Stimulated activated CD4-positive, alpha-beta T cell treated with anti-CD3 and anti-CD28 coated beads, TNF-alpha, amount 100 ng/mL, for 1 hour (primary cell): Measurements from ENCODE around the gene FBXW7.

Source experiments
- DNase-seq, 3 donors: peaks; one replicate each; pipeline ENCODE4 v3.0.0-alpha.2; 2020; ENCODE audit warnings: low read depth in 3 of 3, low spot score in 1 of 3

FBXW7 gene

DNA sequence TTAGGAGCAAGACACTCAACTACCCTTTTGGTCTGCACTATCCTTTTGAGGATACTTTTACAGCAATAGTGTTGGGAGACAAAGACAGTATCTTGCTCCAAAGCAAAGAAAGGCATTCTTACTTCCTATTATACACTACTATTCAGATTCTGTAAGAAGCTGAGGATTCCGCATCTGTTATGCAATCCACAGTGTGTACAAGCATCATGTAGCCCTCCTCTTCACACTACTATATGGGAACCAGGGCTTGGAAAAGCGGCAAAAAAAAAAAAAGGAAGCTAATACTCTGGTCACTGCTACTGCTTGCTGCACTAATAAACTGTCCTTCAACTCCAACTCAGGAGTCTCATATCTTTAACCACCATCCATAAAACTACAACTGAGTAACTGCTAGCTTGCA lies 59.1 kb downstream of the FBXW7 start:
- DNase-seq = no peak

DNA sequence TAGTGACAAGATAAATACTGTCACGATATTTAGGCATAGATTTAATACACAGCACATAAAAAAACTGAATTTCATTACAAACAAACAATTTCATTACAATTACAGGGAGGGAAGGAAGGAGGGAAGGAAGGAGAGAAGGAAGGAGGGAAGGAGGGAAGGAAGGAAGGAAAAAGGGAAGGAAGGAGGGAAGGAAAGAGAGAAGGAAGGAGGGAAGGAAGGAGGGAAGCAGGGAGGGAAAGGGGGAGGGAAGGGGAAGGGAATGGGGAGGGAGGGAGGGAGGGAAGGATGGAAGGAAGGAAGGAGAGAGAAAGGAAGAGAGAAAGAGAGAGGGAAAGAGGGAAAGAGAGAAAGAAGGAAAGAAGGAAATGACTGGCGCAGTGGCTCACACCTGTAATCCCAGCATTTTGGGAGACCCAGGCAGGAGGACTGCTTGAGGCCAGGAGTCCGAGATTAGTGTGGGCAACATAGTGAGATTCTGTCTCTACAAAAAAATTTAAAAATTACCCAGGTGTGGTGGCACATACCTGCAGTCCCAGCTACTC lies 64.6 kb downstream of the FBXW7 start:
- DNase-seq = no peak

DNA sequence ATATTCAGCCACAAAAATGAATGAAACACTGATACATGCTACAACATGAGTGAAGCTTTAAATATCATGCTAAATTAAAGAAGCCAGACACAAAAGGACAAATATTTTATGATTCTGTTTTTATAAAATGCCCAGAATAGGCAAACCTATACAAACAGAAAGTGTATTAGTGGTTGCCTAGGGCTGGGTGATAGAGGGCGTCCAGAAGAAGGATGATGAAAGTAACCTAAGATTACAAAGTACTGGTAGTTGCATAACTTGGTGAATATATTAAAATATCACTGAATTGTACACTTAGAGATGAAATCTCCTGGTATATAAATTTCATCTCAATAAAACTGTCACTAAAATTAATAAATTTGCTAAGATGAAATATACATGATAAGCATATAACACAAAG lies 67.5 kb downstream of the FBXW7 start:
- DNase-seq = no peak

DNA sequence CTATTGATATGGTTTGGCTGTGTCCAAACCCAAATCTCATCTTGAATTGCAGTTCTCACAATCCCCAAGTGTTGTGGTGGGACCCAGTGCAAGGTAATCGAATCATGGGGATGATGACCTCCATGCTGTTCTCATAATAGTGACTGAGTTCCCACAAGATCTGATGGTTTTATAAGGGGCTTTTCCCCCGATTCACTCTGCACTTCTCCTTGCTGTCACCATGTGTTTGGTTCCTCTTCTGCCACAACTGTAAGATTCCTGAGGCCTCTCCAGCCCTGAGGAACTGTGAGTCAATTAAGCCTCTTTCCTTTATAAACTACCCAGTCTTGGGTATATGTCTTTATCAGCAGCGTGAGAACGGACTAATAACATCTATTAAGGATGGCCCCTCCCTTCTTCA lies 68.8 kb downstream of the FBXW7 start:
- no peak for DNase-seq

DNA sequence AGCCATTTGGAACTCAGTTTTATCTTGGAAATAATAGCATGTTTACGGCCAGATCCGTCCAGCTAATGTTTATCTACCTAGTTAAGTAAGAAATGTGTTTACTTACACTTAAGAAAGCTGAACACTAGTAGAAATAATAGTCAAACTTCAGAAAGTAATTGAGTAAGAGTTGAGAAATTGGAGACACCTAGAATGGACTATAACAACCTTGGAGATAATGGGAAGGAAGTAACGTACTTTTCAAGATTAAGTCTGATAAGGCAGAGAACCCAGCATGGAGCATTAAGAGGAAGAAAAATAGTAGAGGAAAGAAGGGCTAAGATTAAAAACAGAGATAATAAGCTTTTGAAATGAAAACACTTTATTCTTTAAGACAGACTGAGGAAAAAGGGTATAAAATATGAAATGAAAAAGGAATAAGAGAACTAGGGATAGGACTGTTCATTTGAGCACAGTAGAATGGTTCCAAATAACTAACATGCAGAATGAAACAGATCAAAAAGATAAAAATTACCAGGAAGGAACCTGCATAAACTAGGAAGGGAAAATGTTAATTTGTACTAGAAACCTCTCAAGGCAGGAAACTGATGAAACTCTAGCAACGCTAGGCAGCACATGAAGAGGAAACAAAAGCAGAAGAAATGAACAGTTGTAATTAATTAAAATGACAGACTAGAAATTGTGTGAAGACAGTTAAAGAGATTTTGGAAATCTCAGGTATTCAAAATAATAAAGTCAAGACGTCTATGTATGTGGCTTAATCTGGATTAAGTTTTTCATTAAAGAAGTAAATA lies 71.7 kb downstream of the FBXW7 start:
- DNase-seq = no peak

DNA sequence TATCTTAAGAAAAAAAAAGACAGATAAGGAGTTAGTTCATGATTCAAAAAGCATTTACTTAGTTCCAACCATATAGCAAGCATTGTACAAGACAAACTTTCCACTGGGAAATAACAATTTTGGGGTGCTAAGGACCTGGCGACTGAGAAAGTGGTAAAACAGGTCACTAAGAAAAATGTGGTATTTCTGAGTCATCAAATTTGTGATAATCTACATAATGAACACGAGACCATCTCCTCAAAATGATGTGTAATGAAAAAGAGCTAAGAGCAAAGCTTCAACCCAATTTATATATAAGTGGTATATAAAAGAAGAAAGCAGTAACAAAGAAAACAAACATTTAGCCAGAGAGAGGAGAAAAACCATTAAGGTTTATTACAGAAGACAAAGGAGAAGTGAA lies 72.3 kb downstream of the FBXW7 start:
- no peak for DNase-seq

DNA sequence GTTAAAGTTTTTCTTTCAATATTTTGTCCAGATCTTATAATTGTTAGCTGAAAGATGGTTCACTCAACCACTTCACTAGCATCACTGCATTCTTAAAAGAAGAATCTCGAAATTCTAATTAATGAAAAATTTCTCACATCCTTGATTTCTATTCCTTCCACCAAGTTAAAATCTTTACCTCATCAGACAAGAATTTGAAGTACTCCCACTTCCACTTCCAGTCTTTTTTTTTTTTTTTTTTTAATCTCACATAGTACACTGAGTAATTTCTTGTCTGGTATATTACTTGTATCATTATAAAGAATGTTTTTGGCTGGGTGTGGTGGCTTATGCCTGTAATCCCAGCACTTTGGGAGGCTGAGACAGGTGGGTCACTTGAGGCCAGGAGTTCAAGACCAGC lies 73.2 kb downstream of the FBXW7 start:
- DNase-seq = no peak

DNA sequence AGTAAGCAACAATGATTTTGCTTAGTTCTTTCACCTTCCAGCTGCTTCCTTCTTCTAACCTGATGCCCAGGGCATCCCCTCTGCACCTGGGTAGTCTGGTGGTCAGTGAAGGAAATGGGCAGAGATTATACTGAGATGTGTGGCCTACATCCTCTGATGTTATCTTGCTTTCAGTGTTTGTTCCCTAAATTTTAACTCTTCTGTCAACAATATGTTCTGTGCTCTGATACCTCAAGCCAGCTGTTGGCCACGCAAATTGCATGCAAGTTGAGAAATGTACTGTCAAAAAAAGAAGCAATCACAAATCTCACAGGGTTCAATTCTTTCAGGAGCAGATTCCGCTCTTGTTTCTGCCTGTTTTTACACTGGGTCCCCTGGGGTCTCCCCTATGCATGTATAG lies 73.8 kb downstream of the FBXW7 start:
- DNase-seq = no peak

DNA sequence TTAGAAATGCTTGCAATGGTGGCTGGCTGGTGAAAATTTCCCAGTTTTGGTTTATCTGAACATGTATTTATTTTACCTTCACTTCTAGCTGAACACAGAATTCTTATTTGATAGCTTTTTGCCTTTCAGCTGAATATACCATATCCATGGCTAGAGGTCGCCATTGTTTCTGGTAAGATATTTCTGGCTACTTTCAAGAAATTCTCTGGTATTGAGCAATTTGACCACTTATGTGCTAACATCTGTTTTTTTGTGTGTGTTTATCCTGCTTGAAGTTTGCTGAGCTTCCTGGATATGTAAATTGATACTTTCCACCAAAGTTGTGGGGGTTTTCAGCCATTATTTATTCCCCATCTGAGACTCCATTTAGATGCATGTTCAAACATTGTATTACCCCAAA lies 75.4 kb downstream of the FBXW7 start:
- no peak for DNase-seq

DNA sequence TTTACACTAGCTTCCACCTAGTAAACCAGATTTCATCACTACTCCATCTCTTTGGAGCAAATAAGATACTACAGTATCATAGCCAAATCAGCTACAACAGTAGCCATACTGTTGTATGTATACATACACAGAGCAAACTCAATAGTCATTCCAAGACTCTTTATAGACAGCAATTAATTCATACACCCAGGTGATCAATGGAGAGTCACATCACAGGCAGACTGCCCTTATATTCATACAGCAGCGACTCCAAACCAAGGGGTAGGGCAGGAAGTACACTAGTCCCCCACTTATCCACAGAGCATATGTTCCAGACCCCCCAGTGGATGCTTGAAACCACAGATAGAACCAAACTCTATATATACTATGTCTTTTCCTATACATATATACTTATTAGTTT lies 76.6 kb downstream of the FBXW7 start:
- DNase-seq = no peak

DNA sequence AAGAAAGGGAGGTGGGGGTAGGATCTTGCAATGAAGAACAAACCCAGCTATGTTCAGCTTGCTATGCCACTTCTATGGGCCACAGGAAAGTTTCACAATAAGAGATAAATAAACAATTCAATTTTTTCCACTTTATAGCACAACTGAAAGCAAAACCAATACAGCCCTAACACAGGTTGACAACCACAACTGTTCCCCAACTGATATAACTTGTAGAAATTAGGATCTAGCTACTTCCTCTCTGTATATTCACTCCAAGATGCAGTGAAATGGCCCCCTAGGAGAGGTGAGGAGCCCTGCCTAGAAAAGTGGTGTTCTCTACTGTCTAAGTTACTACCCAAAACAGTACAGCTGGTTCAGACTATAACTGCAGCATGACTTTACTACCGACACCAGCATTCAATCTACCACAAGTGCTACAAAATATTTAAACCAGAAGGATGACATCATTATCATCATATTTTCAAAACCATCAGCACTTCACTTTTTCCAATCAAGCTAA lies 77.0 kb downstream of the FBXW7 start:
- no peak for DNase-seq

DNA sequence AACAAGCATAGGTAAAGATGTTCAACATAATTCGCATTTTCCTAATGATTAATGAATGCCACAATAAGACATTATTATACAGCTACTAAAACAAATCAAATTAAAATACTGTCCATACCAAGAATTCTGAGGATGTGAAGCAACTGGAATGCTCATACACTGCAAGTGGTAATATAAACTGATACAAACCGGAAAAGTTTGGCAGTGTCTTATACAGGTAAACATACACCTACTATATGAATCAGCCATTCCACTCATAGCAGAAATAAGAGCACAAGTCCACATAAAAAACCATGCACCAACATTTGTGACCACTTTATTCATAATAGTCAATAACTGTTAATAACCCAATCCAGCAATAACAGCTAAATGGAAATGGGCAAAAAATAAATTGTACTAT lies 79.3 kb downstream of the FBXW7 start:
- DNase-seq = no peak

DNA sequence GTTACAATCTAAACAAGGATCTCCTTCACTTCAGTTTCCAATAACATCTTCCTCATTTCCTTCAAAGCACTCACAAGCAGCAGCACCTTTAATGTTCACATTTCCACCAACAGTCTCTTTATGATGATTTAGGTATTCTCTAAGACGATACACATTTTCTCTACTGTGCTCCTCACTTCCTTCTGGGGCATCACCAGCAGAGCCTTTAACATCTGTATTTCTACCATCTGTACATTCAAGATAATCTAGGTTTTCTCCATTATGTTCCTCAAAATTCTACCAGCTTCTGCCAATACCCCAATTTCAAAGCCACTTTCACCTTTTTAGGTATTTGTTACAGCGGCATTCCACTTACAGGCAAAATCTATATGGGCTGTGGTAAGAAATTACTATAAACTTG lies 80.6 kb downstream of the FBXW7 start:
- no peak for DNase-seq

DNA sequence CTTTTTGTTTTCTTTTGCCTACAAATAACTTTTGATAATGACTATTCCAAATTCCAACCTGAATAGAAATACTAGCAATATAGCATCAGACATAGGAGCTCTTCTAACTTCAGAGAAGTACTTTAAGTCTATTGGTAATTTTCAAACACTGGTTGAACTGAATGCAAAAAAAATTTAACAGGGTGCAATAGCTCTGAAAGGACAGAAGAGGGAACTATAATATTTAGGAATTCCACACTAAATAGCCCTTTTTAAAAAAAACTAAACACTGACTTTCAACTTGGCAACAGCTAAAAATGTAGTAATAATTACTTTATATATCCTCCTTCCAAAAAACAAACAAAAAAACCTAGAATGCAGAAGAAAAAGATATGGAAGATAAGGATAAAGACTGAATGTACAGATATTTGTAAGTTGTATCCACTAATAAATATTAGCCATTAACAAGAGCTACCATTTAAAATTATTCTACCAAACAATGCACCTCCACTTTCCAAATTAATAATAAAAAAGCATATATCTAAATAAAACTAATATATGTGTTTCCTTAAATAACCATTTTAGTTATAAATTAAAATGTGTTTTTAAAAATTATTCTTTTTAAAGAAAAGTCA lies 81.4 kb downstream of the FBXW7 start:
- DNase-seq = no peak

DNA sequence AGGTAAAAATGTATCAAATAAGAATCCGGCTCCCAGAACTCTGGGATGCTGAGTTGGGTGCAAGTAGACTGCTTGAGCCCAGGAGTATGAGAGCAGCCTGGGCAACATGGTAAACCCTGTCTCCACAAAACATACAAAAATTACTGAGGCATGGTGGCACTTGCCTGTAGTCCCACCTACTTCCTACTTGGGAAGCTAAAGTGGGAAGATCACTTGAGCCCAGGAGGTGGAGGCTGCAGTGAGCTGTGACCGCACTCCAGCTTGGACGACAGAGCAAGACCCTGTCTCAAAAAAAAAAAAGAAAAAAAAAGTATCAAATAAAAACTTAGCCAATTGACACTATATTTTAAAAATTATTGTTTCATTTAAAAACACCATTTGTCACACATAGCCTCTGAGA lies 84.4 kb downstream of the FBXW7 start:
- DNase-seq = no peak

DNA sequence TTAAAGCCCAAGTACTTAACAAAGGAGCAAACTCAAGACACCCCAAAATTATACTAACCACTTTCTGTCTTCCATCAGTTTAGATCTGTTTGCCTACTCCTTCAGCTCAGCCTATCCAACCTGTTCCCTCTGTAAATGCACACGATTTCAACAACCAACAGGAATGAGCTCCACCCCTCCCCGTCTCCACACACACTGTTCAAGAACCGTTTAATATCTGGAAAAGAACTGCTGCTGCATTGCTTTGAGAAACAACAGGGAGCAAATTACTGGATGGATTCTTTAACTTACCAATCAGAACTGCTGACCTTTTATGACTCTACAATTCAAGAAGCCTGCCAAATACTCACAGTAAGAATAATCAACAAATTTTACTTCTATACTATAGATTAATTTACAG lies 87.0 kb downstream of the FBXW7 start:
- DNase-seq = no peak

DNA sequence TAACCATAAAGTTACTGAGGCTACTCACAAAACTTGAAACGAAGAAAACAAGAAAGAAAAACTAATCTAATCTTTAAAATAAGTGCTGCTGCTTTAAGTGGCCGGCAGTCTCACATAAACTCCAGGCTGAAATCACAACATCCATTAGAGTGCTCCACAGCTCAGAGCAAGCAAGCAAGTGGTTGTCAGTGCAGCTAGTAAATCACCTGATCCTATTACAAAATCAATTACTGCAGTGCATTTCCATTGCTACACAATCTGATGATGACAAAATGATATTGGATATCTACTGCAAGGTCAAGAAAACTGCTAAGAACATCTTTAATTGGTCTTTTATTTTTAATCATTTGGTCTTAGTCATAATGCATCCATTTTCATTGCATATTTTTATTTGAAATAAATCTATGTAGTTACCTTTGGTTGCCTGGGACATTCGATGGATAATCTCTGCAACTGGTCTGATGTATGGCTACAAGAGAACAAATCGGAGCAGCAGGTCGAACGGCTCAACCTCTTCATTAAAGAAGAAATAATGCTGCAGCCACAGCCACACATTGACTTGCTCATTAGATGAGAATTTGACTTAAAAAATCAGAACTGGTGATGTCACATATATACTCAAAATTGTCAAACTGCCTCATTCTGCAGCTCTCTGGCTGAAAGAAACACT lies 87.7 kb downstream of the FBXW7 start:
- no peak for DNase-seq

DNA sequence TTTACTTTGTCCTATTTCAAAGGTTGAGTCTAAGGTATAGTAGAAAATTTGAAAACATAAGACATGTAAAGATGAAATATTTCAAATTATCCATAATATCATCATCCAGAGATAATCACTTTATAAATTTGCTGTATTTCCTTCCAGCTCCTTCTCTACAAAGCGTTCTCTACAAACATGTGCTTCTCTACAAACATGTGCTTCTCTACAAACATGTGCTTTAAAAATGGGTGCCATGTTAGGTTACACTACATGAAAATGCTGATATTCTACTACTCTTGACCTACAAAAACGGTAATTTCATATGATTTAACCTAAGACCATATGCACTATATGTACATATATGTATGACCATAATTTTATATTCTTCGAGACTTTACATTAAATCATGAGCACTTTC lies 92.0 kb downstream of the FBXW7 start:
- no peak for DNase-seq

DNA sequence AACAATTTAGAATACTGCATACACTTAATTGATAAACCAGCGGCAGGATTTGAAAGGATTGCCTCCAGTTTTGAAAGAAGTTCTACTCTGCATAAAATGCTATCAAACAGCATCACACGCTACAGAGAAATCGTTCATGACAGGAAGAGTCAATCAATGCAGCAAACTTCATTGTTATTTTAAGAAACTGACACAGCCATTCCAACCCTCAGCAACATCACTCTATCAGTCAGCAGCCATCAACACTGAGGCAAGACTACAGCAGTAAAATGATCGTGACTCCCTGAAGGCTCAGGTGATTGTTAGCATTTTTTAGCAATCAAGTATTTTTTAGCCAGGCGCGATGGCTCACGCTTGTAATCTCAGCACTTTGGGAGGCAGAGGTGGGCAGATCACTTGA lies 98.3 kb downstream of the FBXW7 start:
- DNase-seq = no peak

DNA sequence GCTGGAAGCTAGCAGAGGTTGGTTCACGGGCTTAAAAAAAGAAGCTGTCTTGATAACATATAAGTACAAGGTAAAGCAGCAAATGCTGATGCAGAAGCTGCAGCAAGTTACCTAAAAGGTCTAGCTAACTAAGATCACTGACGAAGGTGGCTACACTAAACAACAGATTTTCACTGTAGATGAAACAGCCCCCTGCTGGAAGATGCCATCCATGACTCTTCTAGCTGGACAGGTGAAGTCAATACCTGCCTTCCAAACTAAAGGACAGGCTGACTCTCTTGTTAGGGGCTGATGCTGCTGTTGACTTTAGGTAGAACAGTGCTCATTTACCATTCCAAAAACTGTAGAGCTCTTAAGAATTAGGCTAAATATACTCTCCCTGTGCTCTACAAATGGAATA lies 99.5 kb downstream of the FBXW7 start:
- DNase-seq = no peak

DNA sequence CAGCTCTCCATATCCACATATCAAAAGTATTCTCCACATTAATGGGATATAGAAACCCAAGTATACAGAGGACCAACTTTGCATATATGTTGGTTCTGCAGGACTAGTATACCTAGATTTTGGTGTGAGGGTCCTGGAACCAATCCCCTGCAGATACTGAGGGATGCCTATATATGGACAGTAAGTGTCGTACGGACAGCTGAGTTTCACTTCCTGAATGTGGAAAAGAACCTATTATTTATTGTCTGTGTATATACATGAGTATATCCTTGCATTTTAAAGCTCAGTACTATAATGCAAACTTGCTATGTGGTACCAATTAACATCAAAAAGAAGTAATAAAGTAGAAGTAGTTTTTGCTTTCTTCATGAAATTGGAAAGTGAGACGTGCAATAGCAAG lies 101.9 kb downstream of the FBXW7 start:
- DNase-seq = no peak

DNA sequence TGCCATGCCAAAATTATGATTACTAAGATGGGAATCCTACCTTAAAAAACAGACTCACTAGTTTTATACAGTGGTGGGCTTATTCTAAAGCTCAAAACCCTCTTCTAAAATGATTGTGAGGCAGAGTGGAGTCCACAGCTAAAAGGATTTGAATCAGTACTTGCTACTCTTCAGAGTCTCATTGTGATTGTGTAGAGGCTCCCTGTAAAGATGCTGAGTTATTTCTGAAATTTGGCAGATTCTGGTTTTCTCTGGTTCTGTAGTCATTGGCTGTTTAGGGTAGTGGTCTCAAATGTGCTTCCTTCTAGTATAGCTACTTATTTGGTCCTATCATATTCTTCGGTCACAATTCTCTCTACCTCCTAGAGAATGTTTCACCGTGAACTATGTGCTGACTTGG lies 104.1 kb downstream of the FBXW7 start:
- DNase-seq = no peak
